ENCODE data around the gene CDK5RAP2. TPM values are rescaled to one million over a fixed set of nuclear protein-coding genes. Genes with fewer than 3 reads are reported as not detected.
"Not testable (repeated sequence)": the region's sequence is repeated elsewhere in the genome, so short reads cannot be mapped to it uniquely, and the experiment has no call there.

CDK5RAP2 gene
- total RNA-seq, 1 donor from 2014 or later: 63.6 TPM

DNA sequence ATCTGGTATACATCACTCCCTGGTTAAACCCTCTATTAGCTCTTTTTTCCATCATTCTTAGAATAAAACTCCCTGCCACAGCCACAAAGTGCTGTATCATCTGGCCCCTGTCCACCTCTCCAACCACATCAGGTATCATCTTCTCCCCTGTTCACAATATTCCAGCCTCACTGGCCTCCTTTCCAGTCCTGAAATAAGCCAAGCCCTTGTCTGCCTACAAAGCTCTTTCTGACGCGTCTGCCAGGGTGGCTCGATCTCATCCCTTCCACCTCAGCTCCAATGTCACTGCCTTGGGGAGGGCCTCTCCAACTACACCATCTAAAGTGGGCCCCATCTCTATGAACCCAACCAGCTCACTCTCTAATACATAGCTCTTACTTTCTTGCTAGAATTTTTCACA is 21.5 kb downstream of the CDK5RAP2 start:
- TF ChIP-seq, protein P1, sequence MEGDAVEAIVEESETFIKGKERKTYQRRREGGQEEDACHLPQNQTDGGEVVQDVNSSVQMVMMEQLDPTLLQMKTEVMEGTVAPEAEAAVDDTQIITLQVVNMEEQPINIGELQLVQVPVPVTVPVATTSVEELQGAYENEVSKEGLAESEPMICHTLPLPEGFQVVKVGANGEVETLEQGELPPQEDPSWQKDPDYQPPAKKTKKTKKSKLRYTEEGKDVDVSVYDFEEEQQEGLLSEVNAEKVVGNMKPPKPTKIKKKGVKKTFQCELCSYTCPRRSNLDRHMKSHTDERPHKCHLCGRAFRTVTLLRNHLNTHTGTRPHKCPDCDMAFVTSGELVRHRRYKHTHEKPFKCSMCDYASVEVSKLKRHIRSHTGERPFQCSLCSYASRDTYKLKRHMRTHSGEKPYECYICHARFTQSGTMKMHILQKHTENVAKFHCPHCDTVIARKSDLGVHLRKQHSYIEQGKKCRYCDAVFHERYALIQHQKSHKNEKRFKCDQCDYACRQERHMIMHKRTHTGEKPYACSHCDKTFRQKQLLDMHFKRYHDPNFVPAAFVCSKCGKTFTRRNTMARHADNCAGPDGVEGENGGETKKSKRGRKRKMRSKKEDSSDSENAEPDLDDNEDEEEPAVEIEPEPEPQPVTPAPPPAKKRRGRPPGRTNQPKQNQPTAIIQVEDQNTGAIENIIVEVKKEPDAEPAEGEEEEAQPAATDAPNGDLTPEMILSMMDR (IDR thresholded peaks at IDR 0.05; ENCODE audit: borderline replicate concordance): no peak
- Histone ChIP-seq H3K27ac (replicated peaks) (no peak overlapping the region), H3K4me3 (no peak overlapping the region), H3K4me1 (peaks cover 12% of the 10 kb centered on the region), H3K36me3 (peaks cover 19% of the 10 kb centered on the region), H3K9me3 (replicated peaks) (no peaks in the 10 kb centered on the region), H3K27me3 (ENCODE audit: low read depth) (no peaks in the 10 kb centered on the region)
- intact Hi-C loops (cut with micrococcal nuclease): no loop called here
- DNase-seq: no peak

DNA sequence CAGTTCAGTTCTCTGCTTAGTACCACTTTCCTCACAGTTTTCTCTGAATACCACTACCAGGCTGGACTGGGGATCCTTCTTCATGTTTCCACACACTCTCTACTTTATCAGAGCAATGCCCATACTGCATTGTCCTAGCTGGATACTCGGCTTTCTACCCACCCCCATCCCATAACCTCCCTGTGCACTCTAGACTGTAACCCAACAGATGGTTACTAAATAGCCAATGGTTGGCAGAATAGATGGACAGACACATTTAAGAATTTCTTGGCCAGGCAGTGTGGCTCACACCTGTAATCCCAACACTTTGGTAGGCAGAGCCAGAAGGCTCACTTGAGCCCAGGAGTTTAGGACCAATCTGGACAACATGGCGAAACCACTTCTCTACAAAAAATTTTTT is 22.8 kb downstream of the CDK5RAP2 start:
- Histone ChIP-seq H3K9me3 (replicated peaks) (no peaks in the 10 kb centered on the region), H3K27me3 (ENCODE audit: low read depth) (no peaks in the 10 kb centered on the region), H3K4me1 (peaks cover 4% of the 10 kb centered on the region), H3K36me3 (peaks cover 25% of the 10 kb centered on the region), H3K4me3 (no peak overlapping the region), H3K27ac (replicated peaks) (no peak overlapping the region)
- TF ChIP-seq, protein P1 (IDR thresholded peaks at IDR 0.05; ENCODE audit: borderline replicate concordance): no peak
- intact Hi-C loops (cut with micrococcal nuclease): no loop called here
- no peak for DNase-seq

DNA sequence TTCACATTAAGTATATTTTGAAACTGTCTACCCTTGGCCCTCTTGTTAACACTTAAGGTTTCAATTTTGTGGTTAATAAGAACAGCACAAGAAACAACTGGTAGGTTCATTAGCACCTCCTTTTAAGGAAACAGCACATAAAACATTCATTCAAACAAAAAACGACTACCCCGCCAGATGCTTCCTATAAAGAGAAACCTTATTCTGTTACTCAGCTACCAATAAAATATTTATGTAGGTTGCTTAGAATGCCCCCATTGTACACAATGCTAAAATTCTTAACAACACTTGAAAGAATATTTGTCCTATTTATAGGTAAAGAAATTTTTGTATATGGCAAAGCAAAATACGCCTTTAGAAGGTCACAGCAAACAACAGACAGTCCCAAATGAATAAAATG is 23.2 kb downstream of the CDK5RAP2 start:
- H3K36me3 ChIP-seq: peaks cover 25% of the 10 kb centered on the region
- H3K9me3 ChIP-seq (replicated peaks): no peaks in the 10 kb centered on the region
- DNase-seq: no peak
- TF ChIP-seq, protein P1 (IDR thresholded peaks at IDR 0.05; ENCODE audit: borderline replicate concordance): no peak
- no peaks in the 10 kb centered on the region for H3K27me3 ChIP-seq (ENCODE audit: low read depth)
- intact Hi-C loops (cut with micrococcal nuclease): no loop called here
- no peak overlapping the region for H3K27ac ChIP-seq (replicated peaks)
- peaks cover 4% of the 10 kb centered on the region for H3K4me1 ChIP-seq
- H3K4me3 ChIP-seq: no peak overlapping the region

DNA sequence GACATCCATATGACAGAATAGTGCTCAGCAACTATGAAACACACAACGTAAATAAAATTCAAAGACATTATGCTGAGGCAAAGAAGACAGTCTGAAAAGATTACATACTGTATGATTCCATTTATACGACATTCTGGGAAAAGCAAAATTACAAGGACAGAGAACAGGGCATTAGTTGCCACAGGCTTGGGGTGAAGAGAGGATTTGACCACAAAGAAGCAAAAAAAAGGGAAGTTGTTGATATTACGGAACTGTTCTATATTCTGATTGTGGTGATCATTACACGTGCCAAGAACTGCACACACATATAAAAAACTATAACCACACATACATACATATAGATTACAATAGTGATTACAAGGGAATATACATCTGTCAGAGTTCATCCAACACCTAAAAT is 24.1 kb downstream of the CDK5RAP2 start:
- no peaks in the 10 kb centered on the region for H3K27me3 ChIP-seq (ENCODE audit: low read depth)
- H3K9me3 ChIP-seq (replicated peaks): no peaks in the 10 kb centered on the region
- TF ChIP-seq, protein P1 (IDR thresholded peaks at IDR 0.05; ENCODE audit: borderline replicate concordance): no peak
- no peak for DNase-seq
- H3K36me3 ChIP-seq: peaks cover 30% of the 10 kb centered on the region
- H3K4me1 ChIP-seq: peaks cover 4% of the 10 kb centered on the region
- intact Hi-C loops (cut with micrococcal nuclease): no loop called here
- no peak overlapping the region for H3K4me3 ChIP-seq
- H3K27ac ChIP-seq (replicated peaks): no peak overlapping the region

DNA sequence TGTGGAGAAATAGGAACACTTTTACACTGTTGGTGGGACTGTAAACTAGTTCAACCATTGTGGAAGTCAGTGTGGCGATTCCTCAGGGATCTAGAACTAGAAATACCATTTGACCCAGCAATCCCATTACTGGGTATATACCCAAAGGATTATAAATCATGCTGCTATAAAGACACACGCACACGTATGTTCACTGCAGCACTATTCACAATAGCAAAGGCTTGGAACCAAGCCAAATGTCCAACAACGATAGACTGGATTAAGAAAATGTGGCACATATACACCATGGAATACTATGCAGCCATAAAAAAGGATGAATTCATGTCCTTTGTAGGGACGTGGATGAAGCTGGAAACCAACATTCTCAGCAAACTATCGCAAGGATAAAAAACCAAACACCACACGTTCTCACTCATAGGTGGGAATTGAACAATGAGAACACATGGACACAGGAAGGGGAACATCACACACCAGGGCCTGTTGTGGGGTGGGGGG is 27.7 kb downstream of the CDK5RAP2 start:
- intact Hi-C loops (cut with micrococcal nuclease): not testable (repeated sequence)

DNA sequence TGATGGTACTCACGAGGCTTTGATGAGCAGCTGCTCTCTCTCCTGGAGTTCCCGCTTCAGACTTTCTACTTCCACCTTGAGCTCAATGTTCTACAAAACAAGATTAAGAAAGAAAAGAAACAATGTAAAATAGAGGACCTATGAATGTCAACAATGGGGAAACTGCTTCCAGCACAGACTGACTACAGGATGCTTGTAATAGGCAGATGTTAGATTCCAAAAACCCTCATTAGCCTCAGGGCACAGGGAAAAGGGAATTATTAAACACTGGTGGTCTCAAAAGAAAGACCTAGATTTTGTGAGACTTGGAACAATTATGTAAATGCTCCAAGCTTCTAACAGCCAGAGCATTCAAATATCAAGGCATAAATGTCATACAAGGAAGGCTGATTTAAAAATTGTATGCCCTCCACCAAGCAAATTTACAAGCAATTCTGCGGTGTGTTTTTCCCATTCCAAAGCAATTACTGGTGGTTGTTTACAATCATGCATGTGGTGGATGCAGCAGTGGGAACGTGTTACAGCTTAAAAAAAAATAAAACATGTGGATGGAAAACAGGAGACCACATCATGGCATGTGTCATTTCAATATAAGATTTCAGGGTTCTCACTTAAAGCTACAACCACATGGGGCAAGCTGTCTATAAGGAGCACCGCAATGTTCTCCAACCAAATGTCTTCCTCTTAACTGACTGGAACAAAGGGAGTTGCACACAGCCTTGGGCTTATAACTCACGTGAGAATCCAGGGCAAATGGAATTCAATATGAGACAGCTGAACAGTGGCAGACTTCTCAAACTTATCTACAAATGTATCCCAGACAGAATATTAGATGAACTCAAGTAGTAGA is 34.0 kb downstream of the CDK5RAP2 start:
- no peaks in the 10 kb centered on the region for H3K9me3 ChIP-seq (replicated peaks)
- TF ChIP-seq, protein P1 (IDR thresholded peaks at IDR 0.05; ENCODE audit: borderline replicate concordance): no peak
- H3K36me3 ChIP-seq: peaks cover 80% of the 10 kb centered on the region
- H3K27ac ChIP-seq (replicated peaks): no peak overlapping the region
- DNase-seq: no peak
- no peaks in the 10 kb centered on the region for H3K27me3 ChIP-seq (ENCODE audit: low read depth)
- intact Hi-C loops (cut with micrococcal nuclease): no loop called here
- H3K4me1 ChIP-seq: peaks cover 4% of the 10 kb centered on the region
- no peak overlapping the region for H3K4me3 ChIP-seq

More for the DNA sequence above, 27.7 kb downstream of the CDK5RAP2 start:
- H3K27ac ChIP-seq (replicated peaks); H3K9me3 ChIP-seq (replicated peaks); H3K4me1 ChIP-seq; DNase-seq; H3K4me3 ChIP-seq; H3K27me3 ChIP-seq (ENCODE audit: low read depth): not testable (repeated sequence)
- peaks cover 61% of the 10 kb centered on the region for H3K36me3 ChIP-seq
